D721Med (cell line): ENCODE results near the gene DIAPH1.

Experiments used
- DNase-seq: peaks from one replicate; pipeline ENCODE4 v3.0.0; 2011; ENCODE audit warnings: low spot score; ENCODE audit not compliant: insufficient read length
- FAIRE-seq: peaks from 2 replicates; lab custom pipeline; 2011; peaks lifted over from hg19 to GRCh38; lab: Jason Lieb, UNC
- CTCF ChIP-seq: IDR thresholded peaks from 2 replicates; pipeline ENCODE4 v1.5.1; 2012; ENCODE audit warnings: mild to moderate bottlenecking, control low read depth; ENCODE audit not compliant: insufficient read depth; ENCODE audit errors: missing control alignments

The DIAPH1 gene

GRCh38 chr5:141515141-141515540 is 103.7 kb downstream of the DIAPH1 start:
- no peak for DNase-seq
- FAIRE-seq = no peak
- no peak for TF ChIP-seq CTCF

DNA sequence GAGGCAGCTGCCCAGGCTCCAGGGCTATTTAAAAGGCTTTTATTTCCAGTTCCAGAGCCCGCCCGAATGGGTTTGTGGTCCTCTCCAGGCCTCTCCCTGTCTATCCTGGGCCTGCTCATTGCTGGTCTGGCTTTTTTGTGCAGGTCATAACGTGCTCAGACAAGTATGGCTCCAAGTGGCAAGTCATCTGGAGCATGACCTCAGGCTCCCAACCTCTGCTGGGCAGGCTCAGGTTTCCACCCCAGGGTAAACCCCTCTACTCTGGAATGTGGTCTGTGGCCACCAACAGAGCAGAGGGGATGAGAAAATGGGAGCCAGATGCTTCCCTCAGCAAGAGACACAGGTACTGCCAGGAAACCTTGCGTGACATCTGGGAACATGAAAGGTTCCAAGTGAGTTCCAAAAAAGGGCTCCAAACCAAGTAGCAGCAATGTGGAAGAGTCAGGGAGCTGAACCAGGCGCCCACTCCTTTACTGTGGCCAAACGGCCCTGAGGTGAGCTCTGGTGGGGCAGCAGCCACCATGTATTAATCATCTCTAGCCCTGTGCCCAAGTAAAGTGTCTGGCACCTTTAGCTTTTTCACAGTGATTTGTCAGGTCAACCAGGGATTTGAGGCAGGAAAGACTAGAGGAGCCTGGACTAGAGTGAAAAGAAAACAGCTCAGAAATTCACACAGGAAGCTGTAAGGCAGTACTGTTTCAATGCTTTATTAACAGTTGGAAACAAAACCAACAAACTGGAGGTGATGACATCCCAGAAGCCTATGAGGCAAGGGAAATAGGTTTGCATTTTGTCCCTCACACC is 104.3 kb downstream of the DIAPH1 start:
- FAIRE-seq (no peak), DNase-seq (no peak)
- no peak for TF ChIP-seq CTCF

DNA sequence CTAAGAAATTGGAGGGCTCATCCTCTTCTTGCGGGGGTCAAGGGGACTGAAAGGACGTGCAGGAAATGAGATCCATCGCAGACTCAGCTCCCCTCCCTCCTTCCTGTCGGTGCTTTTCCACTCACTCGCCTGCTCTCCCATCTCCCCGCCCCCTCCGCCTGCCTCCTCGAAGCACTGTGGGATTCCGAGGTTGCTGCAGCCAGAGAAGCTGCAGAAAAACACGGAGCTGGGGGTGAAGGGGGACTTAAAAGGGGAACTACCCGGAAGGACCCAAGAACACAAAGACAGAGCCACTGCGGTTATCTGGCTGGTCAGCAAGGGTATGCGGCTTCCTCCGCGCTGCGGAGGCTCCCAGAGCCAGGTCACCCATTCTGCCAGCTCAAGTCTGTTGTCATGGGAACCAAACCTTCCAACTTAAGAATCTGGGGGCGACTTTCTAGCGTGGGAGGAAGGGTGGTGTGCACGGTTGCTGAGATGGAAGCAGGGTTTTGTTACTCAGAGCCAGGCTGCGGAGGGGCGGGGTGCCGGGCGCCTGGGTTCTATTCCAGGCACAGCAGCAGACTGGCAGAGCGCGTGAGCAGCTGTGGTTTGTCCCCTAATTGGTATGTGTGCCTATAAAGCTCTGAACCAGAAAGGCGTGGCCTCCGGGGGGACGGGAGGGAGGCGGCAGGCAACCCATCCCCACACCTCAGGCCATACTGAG is 105.0 kb downstream of the DIAPH1 start:
- no peak for DNase-seq

DNA sequence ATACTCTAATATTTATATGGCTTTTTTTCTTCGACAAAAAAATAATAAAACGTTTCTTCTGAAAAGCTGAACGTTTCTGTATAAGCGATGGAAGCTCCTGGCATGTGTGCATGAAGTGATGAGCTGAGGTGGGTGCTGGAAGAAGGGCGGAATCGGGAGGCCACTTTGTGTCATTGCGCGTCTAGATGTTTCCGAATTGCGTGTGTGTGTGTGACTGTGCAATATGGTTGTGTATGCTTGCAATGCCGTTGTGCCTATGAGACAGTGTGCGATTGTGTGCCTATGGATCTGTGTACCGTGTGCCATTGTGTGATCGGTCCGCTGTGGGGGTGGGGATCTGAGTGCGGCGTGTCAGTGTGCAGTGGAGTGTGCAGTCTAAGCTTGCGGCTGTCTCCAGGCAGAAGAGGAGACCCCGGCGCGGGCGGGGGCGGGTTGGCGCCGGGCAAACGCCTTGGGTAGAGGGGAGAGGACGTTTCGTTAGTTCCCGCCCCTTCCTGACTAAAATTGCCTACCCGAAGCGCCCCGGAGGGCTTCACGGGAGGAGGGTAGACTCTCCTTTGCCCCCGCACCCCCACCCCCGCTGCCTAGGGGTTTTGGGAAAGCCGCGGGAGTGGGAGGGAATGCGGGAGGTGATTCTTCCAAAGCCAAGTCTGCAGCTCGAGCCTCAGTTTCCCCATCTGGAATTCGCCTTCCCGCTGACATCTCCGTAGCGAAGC is 105.7 kb downstream of the DIAPH1 start:
- no peak for FAIRE-seq
- DNase-seq = no peak
- no peak for TF ChIP-seq CTCF

More for the DNA sequence above, 105.0 kb downstream of the DIAPH1 start:
- no peak for FAIRE-seq
- TF ChIP-seq CTCF = no peak

- FAIRE-seq (no peak), DNase-seq (peak; percentile 50)
- TF ChIP-seq CTCF = peak; percentile 40
These were observed 106.3 kb downstream of the DIAPH1 start for GRCh38 chr5:141512390-141512910.

DNA sequence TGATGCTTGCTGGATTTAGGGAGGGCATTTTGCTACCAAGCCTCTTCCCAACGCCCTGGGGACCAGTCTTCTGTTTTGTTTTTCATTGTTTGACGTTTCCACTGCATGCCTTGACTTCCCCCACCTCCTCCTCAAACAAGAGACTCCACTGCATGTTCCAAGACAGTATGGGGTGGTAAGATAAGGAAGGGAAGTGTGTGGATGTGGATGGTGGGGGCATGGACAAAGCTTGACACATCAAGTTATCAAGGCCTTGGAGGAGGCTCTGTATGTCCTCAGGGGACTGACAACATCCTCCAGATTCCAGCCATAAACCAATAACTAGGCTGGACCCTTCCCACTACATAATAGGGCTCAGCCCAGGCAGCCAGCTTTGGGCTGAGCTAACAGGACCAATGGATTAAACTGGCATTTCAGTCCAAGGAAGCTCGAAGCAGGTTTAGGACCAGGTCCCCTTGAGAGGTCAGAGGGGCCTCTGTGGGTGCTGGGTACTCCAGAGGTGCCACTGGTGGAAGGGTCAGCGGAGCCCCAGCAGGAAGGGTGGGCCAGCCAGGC is 107.0 kb downstream of the DIAPH1 start:
- FAIRE-seq = no peak
- TF ChIP-seq CTCF = no peak
- no peak for DNase-seq
